A673 (cell line): Measurements from ENCODE around the gene RBM12. TPM values are rescaled to one million over a fixed set of nuclear protein-coding genes. Genes with fewer than 3 reads are reported as not detected.

Experiments
- BruUV-seq: library from RNA; stranded (reverse); fragments of 400-500 nt; replicated peaks from 2 replicates; lab custom pipeline; 2021; lab: Mats Ljungman, UMichigan
- CTCF ChIA-PET: fragments of 300-600 bp; sonication (Branson Sonifier 250); formaldehyde crosslinking; loops from one replicate; lab custom pipeline; 2022; ENCODE audit warnings: antibody characterized with exemption; lab: Charles Lee
- POLR2A ChIA-PET: fragments of 300-600 bp; sonication (Branson Sonifier 250); formaldehyde crosslinking; loops from one replicate; lab custom pipeline; 2022; ENCODE audit warnings: antibody characterized with exemption; ENCODE audit not compliant: low non-redundant PET; lab: Charles Lee
- DNase-seq: peaks from one replicate; pipeline ENCODE4 v3.0.0-alpha.2; 2015; ENCODE audit warnings: low spot score
- H3K27ac ChIP-seq: fragments of 200-600 bp; sonication (generic); 2 replicates; pipeline ENCODE4 v1.5.1; 2016; ENCODE audit warnings: mixed run types, low read depth, mild to moderate bottlenecking, mixed read lengths, antibody characterized with exemption, low read length; ENCODE audit not compliant: poor library complexity, severe bottlenecking
- H3K27me3 ChIP-seq: fragments of 200-600 bp; sonication (generic); replicated peaks from 2 replicates; pipeline ENCODE4 v1.6.1; 2017; ENCODE audit warnings: mixed run types, low read depth, mild to moderate bottlenecking, mixed read lengths, antibody characterized with exemption, low read length; ENCODE audit not compliant: insufficient read depth, poor library complexity
- H3K36me3 ChIP-seq: fragments of 200-600 bp; sonication (generic); 2 replicates; pipeline ENCODE4 v1.6.1; 2016; ENCODE audit warnings: mixed run types, mild to moderate bottlenecking, mixed read lengths, antibody characterized with exemption, low read length; ENCODE audit not compliant: insufficient read depth, poor library complexity, severe bottlenecking
- H3K4me1 ChIP-seq: fragments of 200-600 bp; sonication (generic); 2 replicates; pipeline ENCODE4 v1.6.1; 2017; ENCODE audit warnings: mixed run types, mild to moderate bottlenecking, mixed read lengths, antibody characterized with exemption, low read length; ENCODE audit not compliant: insufficient read depth, poor library complexity, severe bottlenecking
- H3K4me3 ChIP-seq: fragments of 200-600 bp; sonication (generic); 2 replicates; pipeline ENCODE4 v1.5.1; 2016; ENCODE audit warnings: low read depth, mixed run types, mild to moderate bottlenecking, mixed read lengths, low read length; ENCODE audit not compliant: poor library complexity, severe bottlenecking
- H3K9me3 ChIP-seq: fragments of 200-600 bp; sonication (generic); 2 replicates; pipeline ENCODE4 v1.6.1; 2016; ENCODE audit warnings: mixed run types, low read depth, mild to moderate bottlenecking, mixed read lengths, antibody characterized with exemption, low read length; ENCODE audit not compliant: poor library complexity, severe bottlenecking
- EZH2 ChIP-seq: fragments of 200-600 bp; sonication (generic); IDR thresholded peaks from 2 replicates; pipeline ENCODE4 v1.6.1; 2017; ENCODE audit warnings: borderline replicate concordance, low read depth, mild to moderate bottlenecking, mixed read lengths, antibody characterized with exemption, low read length; ENCODE audit not compliant: poor library complexity, severe bottlenecking
- intact Hi-C: fragments of 100-400 bp; cut with micrococcal nuclease; formaldehyde crosslinking; loops from one replicate; pipeline ENCODE4 v1.10.0; 2022; ENCODE audit not compliant: unreplicated experiment
- total RNA-seq: library from RNA; stranded (reverse); gene quantifications from 2 replicates; pipeline ENCODE4 v1.2.3, GENCODE V29; 2021
- TF ChIP-seq, protein P1 (sequence below): fragments of 300-800, 200-600 bp; sonication (generic); conservative IDR thresholded peaks from 2 replicates; pipeline ENCODE4 v1.5.1; 2017; ENCODE audit warnings: low read depth, mild to moderate bottlenecking, antibody characterized with exemption, low read length, moderate library complexity, mixed read lengths

Gene RBM12
- total RNA-seq, 1 experiment from 2014 or later: 124 TPM

DNA sequence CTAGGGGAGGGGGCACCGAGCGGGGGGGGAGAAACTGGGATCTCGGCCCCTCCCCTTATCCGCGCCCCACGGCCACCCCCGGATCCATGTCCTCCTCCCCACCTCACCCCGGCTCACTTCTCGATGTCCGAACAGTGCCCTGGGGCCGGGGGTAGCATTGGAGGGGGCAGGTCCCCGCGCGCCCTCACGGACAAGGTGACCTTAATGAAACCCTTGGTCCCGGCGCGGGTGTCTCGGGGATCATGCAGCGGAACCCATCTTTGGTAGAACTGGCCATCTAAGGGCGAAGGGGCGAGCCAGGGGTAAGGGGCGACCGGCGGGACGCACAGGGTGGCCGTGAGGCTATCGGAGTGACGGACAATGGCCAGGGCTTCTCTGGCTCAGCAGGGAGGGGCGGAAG, 62.7 kb downstream of the RBM12 start:
- DNase-seq: no peak
- Histone ChIP-seq H3K27ac (no peak overlapping the region), H3K4me3 (peak overlapping the region; percentile 42), H3K4me1 (peaks cover 11% of the 10 kb centered on the region), H3K27me3 (peaks cover 3% of the 10 kb centered on the region), H3K9me3 (no peaks in the 10 kb centered on the region), H3K36me3 (no peaks in the 10 kb centered on the region)
- no peak for TF ChIP-seq EZH2
- TF ChIP-seq, protein P1, sequence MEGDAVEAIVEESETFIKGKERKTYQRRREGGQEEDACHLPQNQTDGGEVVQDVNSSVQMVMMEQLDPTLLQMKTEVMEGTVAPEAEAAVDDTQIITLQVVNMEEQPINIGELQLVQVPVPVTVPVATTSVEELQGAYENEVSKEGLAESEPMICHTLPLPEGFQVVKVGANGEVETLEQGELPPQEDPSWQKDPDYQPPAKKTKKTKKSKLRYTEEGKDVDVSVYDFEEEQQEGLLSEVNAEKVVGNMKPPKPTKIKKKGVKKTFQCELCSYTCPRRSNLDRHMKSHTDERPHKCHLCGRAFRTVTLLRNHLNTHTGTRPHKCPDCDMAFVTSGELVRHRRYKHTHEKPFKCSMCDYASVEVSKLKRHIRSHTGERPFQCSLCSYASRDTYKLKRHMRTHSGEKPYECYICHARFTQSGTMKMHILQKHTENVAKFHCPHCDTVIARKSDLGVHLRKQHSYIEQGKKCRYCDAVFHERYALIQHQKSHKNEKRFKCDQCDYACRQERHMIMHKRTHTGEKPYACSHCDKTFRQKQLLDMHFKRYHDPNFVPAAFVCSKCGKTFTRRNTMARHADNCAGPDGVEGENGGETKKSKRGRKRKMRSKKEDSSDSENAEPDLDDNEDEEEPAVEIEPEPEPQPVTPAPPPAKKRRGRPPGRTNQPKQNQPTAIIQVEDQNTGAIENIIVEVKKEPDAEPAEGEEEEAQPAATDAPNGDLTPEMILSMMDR: no peak
- POLR2A ChIA-PET: interaction anchor here (0.7 kb wide), 1 partner anchor 285 kb away, joined by 3 read pairs; no protein-coding TSS in a partner anchor
- intact Hi-C loops: no loop called here
- BruUV-seq: no TSS peak
- CTCF ChIA-PET: interaction anchor here (0.6 to 1.0 kb wide), 3 partner anchors 97 to 352 kb away, joined by 3 to 4 read pairs (median 4); partner anchors contain the start of gene ROMO1

- peaks cover 3% of the 10 kb centered on the region for H3K27me3 ChIP-seq
- peak overlapping the region; percentile 42 for H3K4me3 ChIP-seq
- BruUV-seq: no TSS peak
- TF ChIP-seq, protein P1: peak; percentile 65
- TF ChIP-seq EZH2: no peak
- peaks cover 11% of the 10 kb centered on the region for H3K4me1 ChIP-seq
- H3K36me3 ChIP-seq: no peaks in the 10 kb centered on the region
- peak; percentile 85 for DNase-seq
- no peaks in the 10 kb centered on the region for H3K9me3 ChIP-seq
- ChIA-PET POLR2A (interaction anchor here (0.5 to 0.7 kb wide), 2 partner anchors 286 to 972 kb away, joined by 3 to 13 read pairs; partner anchors contain the start of gene TGIF2), CTCF (interaction anchor here (0.6 to 1.0 kb wide), 3 partner anchors 98 to 352 kb away, joined by 3 to 4 read pairs (median 4); partner anchors contain the start of gene ROMO1)
- intact Hi-C loops: no loop called here
- H3K27ac ChIP-seq: no peak overlapping the region
Observed at GRCh38 chr20:35600993-35601973, 63.4 kb downstream of the RBM12 start.

DNA sequence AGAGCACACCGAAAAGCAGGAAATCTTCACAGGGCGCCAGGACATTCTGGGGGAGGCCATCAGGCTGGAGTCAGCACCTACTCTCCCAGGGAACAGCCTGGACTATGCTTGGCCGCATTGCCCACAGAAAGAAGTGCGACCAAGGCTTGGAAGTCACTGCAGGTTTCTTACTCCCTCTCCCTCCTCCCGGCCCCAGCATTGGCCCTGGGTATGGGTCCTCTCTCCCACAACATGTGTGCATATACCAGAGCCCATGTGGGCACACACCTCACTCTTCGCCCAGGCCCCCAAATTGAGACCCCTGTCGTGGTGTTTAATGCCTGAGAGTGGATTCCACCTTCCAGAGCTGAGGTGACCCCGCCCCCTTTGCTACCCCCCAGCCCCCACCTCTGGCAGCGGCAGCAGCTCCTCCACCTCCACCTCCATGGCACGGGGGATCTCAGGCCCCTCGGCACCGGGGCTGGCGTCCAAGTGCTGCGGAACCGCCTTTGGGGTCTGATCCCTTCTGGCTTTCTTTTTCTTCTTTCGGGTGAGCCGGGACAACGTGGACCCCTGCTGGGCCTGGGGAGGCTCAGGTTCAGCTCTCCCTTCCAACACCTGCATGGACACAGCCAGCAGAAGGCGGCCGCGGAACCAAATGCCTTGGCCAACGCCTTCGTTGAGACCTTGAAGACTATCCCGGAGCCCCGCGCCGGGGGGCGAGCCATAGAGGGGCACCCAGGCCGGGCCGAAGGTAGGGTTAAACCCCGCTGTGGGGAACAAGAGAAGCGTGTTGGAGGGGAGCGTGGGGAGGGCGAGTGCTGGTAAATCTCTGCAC, 64.3 kb downstream of the RBM12 start:
- H3K4me3 ChIP-seq: peak overlapping the region; percentile 42
- TF ChIP-seq, protein P1: no peak
- TF ChIP-seq EZH2: no peak
- CTCF ChIA-PET: no interaction called here
- no peak overlapping the region for H3K27ac ChIP-seq
- intact Hi-C loops: no loop called here
- H3K4me1 ChIP-seq: peaks cover 11% of the 10 kb centered on the region
- POLR2A ChIA-PET: interaction anchor here (0.5 kb wide), 1 partner anchor 973 kb away, joined by 13 read pairs; the partner anchor contains the start of gene TGIF2
- DNase-seq: no peak
- no peaks in the 10 kb centered on the region for H3K9me3 ChIP-seq
- H3K27me3 ChIP-seq: peaks cover 3% of the 10 kb centered on the region
- no peaks in the 10 kb centered on the region for H3K36me3 ChIP-seq
- no TSS peak for BruUV-seq
